ENCODE results near the gene LRRC15.
A peak's percentile ranks its signal among the peaks of the same experiment; 100 is the strongest.

The LRRC15 gene

GRCh38 chr3:194369522-194370279 lies at the start of gene LRRC15:
Gene LRRC15, minus strand, starts transcription at chr3:194369743. Its CDS starts 8,700 bp downstream, at chr3:194361043.
- no peak for DNase-seq

- DNase-seq, result no peak
These were observed 49.1 kb upstream of the LRRC15 start for GRCh38 chr3:194418671-194419070.

GRCh38 chr3:194407423-194407822 lies 37.9 kb upstream of the LRRC15 start:
- DNase-seq, result no peak

GRCh38 chr3:194405766-194406165 lies 36.2 kb upstream of the LRRC15 start:
- DNase-seq, result no peak

- no peak for DNase-seq
These were observed 35.0 kb upstream of the LRRC15 start for GRCh38 chr3:194404365-194405140.

- DNase-seq, result no peak
These were observed 32.4 kb upstream of the LRRC15 start for GRCh38 chr3:194401868-194402329.

GRCh38 chr3:194401346-194401745 lies 31.8 kb upstream of the LRRC15 start:
- no peak for DNase-seq

GRCh38 chr3:194399874-194400411 lies 30.4 kb upstream of the LRRC15 start:
- no peak for DNase-seq

GRCh38 chr3:194399166-194399565 lies 29.6 kb upstream of the LRRC15 start, which contains the start of gene GP5:
Gene GP5, minus strand, starts transcription at chr3:194399266. Its CDS starts 984 bp downstream, at chr3:194398282.
- DNase-seq, result no peak

- DNase-seq, result peak; percentile 6
These were observed 28.3 kb upstream of the LRRC15 start for GRCh38 chr3:194397757-194398312.

GRCh38 chr3:194396859-194397756 lies 27.6 kb upstream of the LRRC15 start:
- peak; percentile 18 for DNase-seq

GRCh38 chr3:194396539-194396858 lies 27.0 kb upstream of the LRRC15 start:
- no peak for DNase-seq

- peak; percentile 60 for DNase-seq
These were observed 26.4 kb upstream of the LRRC15 start for GRCh38 chr3:194395778-194396538.

GRCh38 chr3:194395212-194395611 lies 25.7 kb upstream of the LRRC15 start:
- DNase-seq, result no peak

- DNase-seq, result no peak
These were observed 23.0 kb upstream of the LRRC15 start for GRCh38 chr3:194392576-194392975.

GRCh38 chr3:194390835-194391234 lies 21.3 kb upstream of the LRRC15 start:
- DNase-seq, result no peak

- DNase-seq, result no peak
These were observed 19.7 kb upstream of the LRRC15 start for GRCh38 chr3:194389269-194389668.

GRCh38 chr3:194387926-194388418 lies 18.4 kb upstream of the LRRC15 start:
- no peak for DNase-seq

- no peak for DNase-seq
These were observed 17.7 kb upstream of the LRRC15 start for GRCh38 chr3:194387276-194387675.

- DNase-seq, result no peak
These were observed 17.1 kb upstream of the LRRC15 start for GRCh38 chr3:194386648-194387047.

- no peak for DNase-seq
These were observed 16.5 kb upstream of the LRRC15 start for GRCh38 chr3:194386066-194386465.
